ENCODE data around the gene RAB20. TPM values are rescaled to one million over a fixed set of nuclear protein-coding genes. Genes with fewer than 3 reads are reported as not detected.
"Not testable (repeated sequence)": the region's sequence is repeated elsewhere in the genome, so short reads cannot be mapped to it uniquely, and the experiment has no call there.

Gene RAB20
- total RNA-seq, 8 experiments from 2014 or later = 0.58 to 11.8 (median 2.6) TPM

- no peak for ATAC-seq (replicated peaks in 6 of 8)
- no peak overlapping the region for H3K4me3 ChIP-seq
- in situ Hi-C loops (cut with MboI; ENCODE audit: low pct_unique_long_range_greater_than_20kb in 2 of 9, low sequenced_read_pairs in 9 of 9, unreplicated experiment in 9 of 9) = no loop called here
- H3K4me1 ChIP-seq (replicated peaks in 1 of 2) = no peaks in the 10 kb centered on the region
- 67% methylated on average over 1 of the region's 2 CpGs; no CpG with 5 or more reads in 9 of the 10 experiments for WGBS, 10 experiments
- no peak overlapping the region for H3K27ac ChIP-seq
These were observed 64.5 kb downstream of the RAB20 start for GRCh38 chr13:110497003-110497402.

GRCh38 chr13:110496281-110496680, 65.2 kb downstream of the RAB20 start:
- no peak for ATAC-seq (replicated peaks in 6 of 8)
- H3K4me3 ChIP-seq = no peak overlapping the region
- H3K4me1 ChIP-seq (replicated peaks in 1 of 2) = no peaks in the 10 kb centered on the region
- in situ Hi-C loops (cut with MboI; ENCODE audit: low pct_unique_long_range_greater_than_20kb in 2 of 9, low sequenced_read_pairs in 9 of 9, unreplicated experiment in 9 of 9) = no loop called here
- H3K27ac ChIP-seq = no peak overlapping the region
- 88 to 100% (median 95%) methylated on average over 1 to 2 of the region's 3 CpGs; no CpG with 5 or more reads in 6 of the 10 experiments for WGBS, 10 experiments

- Histone ChIP-seq H3K27ac (no peak overlapping the region), H3K4me3 (no peak overlapping the region), H3K4me1 (replicated peaks in 1 of 2) (no peaks in the 10 kb centered on the region)
- in situ Hi-C loops (cut with MboI; ENCODE audit: low pct_unique_long_range_greater_than_20kb in 2 of 9, low sequenced_read_pairs in 9 of 9, unreplicated experiment in 9 of 9) = no loop called here
- WGBS, 10 experiments = 100% methylated on average over 1 of the region's 3 CpGs; no CpG with 5 or more reads in 9 of the 10 experiments
- ATAC-seq (replicated peaks in 6 of 8) = no peak
These were observed 65.6 kb downstream of the RAB20 start for GRCh38 chr13:110495881-110496280.

GRCh38 chr13:110495376-110495775, 66.1 kb downstream of the RAB20 start:
- no peak for ATAC-seq (replicated peaks in 6 of 8)
- in situ Hi-C loops (cut with MboI; ENCODE audit: low pct_unique_long_range_greater_than_20kb in 2 of 9, low sequenced_read_pairs in 9 of 9, unreplicated experiment in 9 of 9) = no loop called here
- no peak overlapping the region for H3K27ac ChIP-seq
- WGBS, 10 experiments = 60 to 100% (median 95%) methylated on average over 1 to 2 of the region's 3 CpGs; no CpG with 5 or more reads in 6 of the 10 experiments
- H3K4me3 ChIP-seq = no peak overlapping the region
- H3K4me1 ChIP-seq (replicated peaks in 1 of 2) = no peaks in the 10 kb centered on the region

- Histone ChIP-seq H3K4me1 (replicated peaks in 1 of 2) (no peaks in the 10 kb centered on the region), H3K4me3 (no peak overlapping the region), H3K27ac (no peak overlapping the region)
- no peak for ATAC-seq (replicated peaks in 6 of 8)
- in situ Hi-C loops (cut with MboI; ENCODE audit: low pct_unique_long_range_greater_than_20kb in 2 of 9, low sequenced_read_pairs in 9 of 9, unreplicated experiment in 9 of 9) = no loop called here
- 20 to 80% (median 50%) methylated on average over 1 to 2 of the region's 9 CpGs; no CpG with 5 or more reads in 7 of the 10 experiments for WGBS, 10 experiments
These were observed 67.9 kb downstream of the RAB20 start for GRCh38 chr13:110493613-110494012.

- 92 to 100% (median 97%) methylated on average over 1 to 9 of the region's 30 CpGs; no CpG with 5 or more reads in 2 of the 10 experiments for WGBS, 10 experiments
- Histone ChIP-seq H3K27ac (no peak overlapping the region), H3K4me3 (no peak overlapping the region), H3K4me1 (replicated peaks in 1 of 2) (no peaks in the 10 kb centered on the region)
- in situ Hi-C loops (cut with MboI; ENCODE audit: low pct_unique_long_range_greater_than_20kb in 2 of 9, low sequenced_read_pairs in 9 of 9, unreplicated experiment in 9 of 9) = no loop called here
- ATAC-seq (replicated peaks in 6 of 8) = peak in 1 of 8 experiments; percentile 42
These were observed 68.6 kb downstream of the RAB20 start for GRCh38 chr13:110492679-110493593.

GRCh38 chr13:110491869-110492678, 69.4 kb downstream of the RAB20 start:
- Histone ChIP-seq H3K27ac (no peak overlapping the region), H3K4me1 (replicated peaks in 1 of 2) (peaks cover 0 to under 1% of the 10 kb centered on the region in 2 donors), H3K4me3 (no peak overlapping the region)
- in situ Hi-C loops (cut with MboI; ENCODE audit: low pct_unique_long_range_greater_than_20kb in 2 of 9, low sequenced_read_pairs in 9 of 9, unreplicated experiment in 9 of 9) = no loop called here
- WGBS, 10 experiments = 79 to 100% (median 100%) methylated on average over 1 to 9 of the region's 24 CpGs; no CpG with 5 or more reads in 3 of the 10 experiments
- peak in 1 of 8 experiments; percentile 76 for ATAC-seq (replicated peaks in 6 of 8)

GRCh38 chr13:110490009-110490770, 71.3 kb downstream of the RAB20 start:
- 68 to 100% (median 92%) methylated on average over 2 to 12 of the region's 24 CpGs; no CpG with 5 or more reads in 4 of the 10 experiments for WGBS, 10 experiments
- Histone ChIP-seq H3K27ac (no peak overlapping the region), H3K4me1 (replicated peaks in 1 of 2) (peaks cover 0 to 4% of the 10 kb centered on the region in 2 donors), H3K4me3 (no peak overlapping the region)
- in situ Hi-C loops (cut with MboI; ENCODE audit: low pct_unique_long_range_greater_than_20kb in 2 of 9, low sequenced_read_pairs in 9 of 9, unreplicated experiment in 9 of 9) = no loop called here
- ATAC-seq (replicated peaks in 6 of 8) = peak in 1 of 8 experiments; percentile 16

- H3K27ac ChIP-seq; H3K4me3 ChIP-seq; in situ Hi-C loops (cut with MboI; ENCODE audit: low pct_unique_long_range_greater_than_20kb in 2 of 9, low sequenced_read_pairs in 9 of 9, unreplicated experiment in 9 of 9); H3K4me1 ChIP-seq (replicated peaks in 1 of 2); ATAC-seq (replicated peaks in 6 of 8): not testable (repeated sequence)
- 100% methylated on average over 1 of the region's 3 CpGs; no CpG with 5 or more reads in 9 of the 10 experiments for WGBS, 10 experiments
These were observed 74.6 kb downstream of the RAB20 start for GRCh38 chr13:110486880-110487279.

GRCh38 chr13:110486061-110486715, 75.3 kb downstream of the RAB20 start:
- Histone ChIP-seq H3K27ac (no peak overlapping the region), H3K4me1 (replicated peaks in 1 of 2) (peaks cover 0 to 4% of the 10 kb centered on the region in 2 donors), H3K4me3 (no peak overlapping the region)
- peak in 1 of 8 experiments; percentile 28 for ATAC-seq (replicated peaks in 6 of 8)
- in situ Hi-C loops (cut with MboI; ENCODE audit: low pct_unique_long_range_greater_than_20kb in 2 of 9, low sequenced_read_pairs in 9 of 9, unreplicated experiment in 9 of 9) = no loop called here
- 76 to 100% (median 90%) methylated on average over 1 to 7 of the region's 15 CpGs; no CpG with 5 or more reads in 4 of the 10 experiments for WGBS, 10 experiments

GRCh38 chr13:110485604-110486003, 75.9 kb downstream of the RAB20 start:
- in situ Hi-C loops (cut with MboI; ENCODE audit: low pct_unique_long_range_greater_than_20kb in 2 of 9, low sequenced_read_pairs in 9 of 9, unreplicated experiment in 9 of 9) = no loop called here
- ATAC-seq (replicated peaks in 6 of 8) = peak in 1 of 8 experiments; percentile 48
- 41 to 92% (median 90%) methylated on average over 2 to 3 of the region's 9 CpGs; no CpG with 5 or more reads in 6 of the 10 experiments for WGBS, 10 experiments

More at GRCh38 chr13:110485604-110486003, 75.9 kb downstream of the RAB20 start:
- Histone ChIP-seq H3K27ac (no peak overlapping the region), H3K4me1 (replicated peaks in 1 of 2) (peaks cover 0 to 4% of the 10 kb centered on the region in 2 donors), H3K4me3 (no peak overlapping the region)

All from motor neuron (in vitro differentiated cells).